K562 (cell line): Measurements from ENCODE around the gene DPY19L3.

ENCODE experiments used
- BDP1 ChIP-seq: IDR thresholded peaks from 3 replicates; pipeline ENCODE4 v1.6.1; 2011; ENCODE audit not compliant: insufficient read length, insufficient read depth
- CBX3 ChIP-seq, 2 experiments: IDR thresholded peaks; 1 replicate in 1 of 2; 2 replicates in 1 of 2; pipeline ENCODE4 v1.6.1; 2012; ENCODE audit warnings: inconsistent platforms in 2 of 2, low read length in 2 of 2, borderline replicate concordance in 1 of 2, control low read depth in 1 of 2
- CTCF ChIP-seq, 3 experiments: IDR thresholded peaks in 2 of 3; conservative IDR thresholded peaks in 1 of 3; 2 replicates each; pipeline ENCODE4 v1.5.1; 2011 to 2012; ENCODE audit warnings: low read length in 3 of 3, mild to moderate bottlenecking in 3 of 3, control low read depth in 2 of 3, improper control_type of control experiment in 1 of 3, inconsistent platforms in 1 of 3, low read depth in 1 of 3, mixed read lengths in 1 of 3, moderate library complexity in 1 of 3; ENCODE audit not compliant: insufficient read depth in 2 of 3
- HMG20A ChIP-seq: fragments of 450-650 bp; formaldehyde crosslinking; conservative IDR thresholded peaks from 2 replicates; pipeline ENCODE4 v1.4.0; 2020; ENCODE audit warnings: mild to moderate bottlenecking, mixed read lengths
- MCM2 ChIP-seq: fragments of 450-650 bp; IDR thresholded peaks from 2 replicates; pipeline ENCODE4 v1.6.1; 2017; ENCODE audit warnings: low read depth, mild to moderate bottlenecking
- POLR2AphosphoS5 ChIP-seq: IDR thresholded peaks from 2 replicates; pipeline ENCODE4 v1.6.1; 2011; ENCODE audit warnings: mild to moderate bottlenecking, low read depth, low read length, moderate library complexity; ENCODE audit not compliant: control insufficient read depth, insufficient read depth
- PTTG1 ChIP-seq: fragments of 450-650 bp; IDR thresholded peaks from 2 replicates; pipeline ENCODE4 v1.6.1; 2016; ENCODE audit warnings: low read depth, mild to moderate bottlenecking, missing genetic modification characterization, missing compliant biosample characterization
- SRF ChIP-seq, 2 experiments: fragments of 250-450, 450-650 bp in 1 of 2; sonication (Bioruptor Pico) in 1 of 2; sonication (generic) in 1 of 2; formaldehyde crosslinking; IDR thresholded peaks; 2 replicates each; pipeline versions ENCODE4 v1.5.0 to v1.5.1; 2020 to 2022; ENCODE audit warnings: mild to moderate bottlenecking in 1 of 2, missing genetic modification reagents in 1 of 2
- ZNF239 ChIP-seq: fragments of 250-450 bp; sonication (Bioruptor Pico); IDR thresholded peaks from 2 replicates; pipeline ENCODE4 v1.4.0; 2020; ENCODE audit warnings: mild to moderate bottlenecking
- ZNF3 ChIP-seq: fragments of 250-450 bp; sonication (Bioruptor Pico); IDR thresholded peaks from 2 replicates; pipeline ENCODE4 v1.5.0; 2021; ENCODE audit warnings: mild to moderate bottlenecking, moderate library complexity

GRCh38 chr19:32427536-32427935, 22.0 kb downstream of the DPY19L3 start:
- TF ChIP-seq CTCF (IDR thresholded peaks at IDR 0.05 in 2 of 3, conservative IDR thresholded peaks at IDR 0.05 in 1 of 3; ENCODE audit: insufficient read depth in 2 of 3, low read depth in 1 of 3, low read length in 3 of 3) (no peak), PTTG1 (no peak), POLR2AphosphoS5 (no peak), HMG20A (CRISPR knock-in tag) (no peak), MCM2 (no peak), CBX3 (IDR thresholded peaks at IDR 0.05; ENCODE audit: borderline replicate concordance in 1 of 2, low read length in 2 of 2) (no peak), ZNF3 (CRISPR knock-in tag) (no peak), BDP1 (no peak), SRF (CRISPR knock-in tag; IDR thresholded peaks at IDR 0.05) (no peak), ZNF239 (CRISPR knock-in tag) (no peak)
